ENCODE measurements around the gene UBE2Q1.

DNA sequence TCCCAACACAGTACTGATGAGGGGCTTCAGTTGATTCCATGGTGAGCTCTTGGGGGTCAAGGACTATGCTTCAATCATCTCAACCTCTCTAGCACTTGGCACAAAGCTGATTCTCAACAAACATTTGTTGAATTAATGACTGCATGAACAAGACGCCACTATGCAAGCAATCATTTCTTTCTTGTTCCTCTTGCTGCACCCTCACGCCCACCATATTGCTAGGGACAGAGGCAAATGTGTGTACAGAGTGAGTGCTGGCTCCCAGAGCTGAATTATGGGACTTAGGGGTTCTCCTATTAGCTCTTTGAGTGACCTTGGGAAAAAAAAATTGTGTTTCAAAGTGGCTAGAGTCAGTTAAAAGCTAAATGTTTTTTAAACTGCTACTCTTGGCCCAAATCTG is 47.1 kb upstream of the UBE2Q1 start:
- TF ChIP-seq, protein P1, sequence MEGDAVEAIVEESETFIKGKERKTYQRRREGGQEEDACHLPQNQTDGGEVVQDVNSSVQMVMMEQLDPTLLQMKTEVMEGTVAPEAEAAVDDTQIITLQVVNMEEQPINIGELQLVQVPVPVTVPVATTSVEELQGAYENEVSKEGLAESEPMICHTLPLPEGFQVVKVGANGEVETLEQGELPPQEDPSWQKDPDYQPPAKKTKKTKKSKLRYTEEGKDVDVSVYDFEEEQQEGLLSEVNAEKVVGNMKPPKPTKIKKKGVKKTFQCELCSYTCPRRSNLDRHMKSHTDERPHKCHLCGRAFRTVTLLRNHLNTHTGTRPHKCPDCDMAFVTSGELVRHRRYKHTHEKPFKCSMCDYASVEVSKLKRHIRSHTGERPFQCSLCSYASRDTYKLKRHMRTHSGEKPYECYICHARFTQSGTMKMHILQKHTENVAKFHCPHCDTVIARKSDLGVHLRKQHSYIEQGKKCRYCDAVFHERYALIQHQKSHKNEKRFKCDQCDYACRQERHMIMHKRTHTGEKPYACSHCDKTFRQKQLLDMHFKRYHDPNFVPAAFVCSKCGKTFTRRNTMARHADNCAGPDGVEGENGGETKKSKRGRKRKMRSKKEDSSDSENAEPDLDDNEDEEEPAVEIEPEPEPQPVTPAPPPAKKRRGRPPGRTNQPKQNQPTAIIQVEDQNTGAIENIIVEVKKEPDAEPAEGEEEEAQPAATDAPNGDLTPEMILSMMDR (IDR thresholded peaks at IDR 0.05): no peak
- no peak for TF ChIP-seq POLR2A (IDR thresholded peaks at IDR 0.05)

Measured in testis (tissue), 2 donors.